OCI-LY1 (cell line): ENCODE results near the gene MESD.

ENCODE experiments used
- CTCF ChIP-seq: fragments of 200-600 bp; sonication (generic), shearing (Covaris generic); IDR thresholded peaks from 2 replicates; pipeline ENCODE4 v1.5.1; 2017; ENCODE audit warnings: mild to moderate bottlenecking, antibody characterized with exemption, low read length, moderate library complexity, mixed read lengths
- EZH2 ChIP-seq: fragments of 200-600 bp; sonication (generic), shearing (Covaris generic); IDR thresholded peaks from 2 replicates; pipeline ENCODE4 v1.8.0; 2017; ENCODE audit warnings: borderline replicate concordance, mixed run types, mild to moderate bottlenecking, antibody characterized with exemption, low read length, moderate library complexity, mixed read lengths

GRCh38 chr15:80913541-80913940, 76.1 kb downstream of the MESD start:
- TF ChIP-seq CTCF (no peak), EZH2 (no peak)
